A673 (cell line): ENCODE data around the gene NHLRC2. TPM values are rescaled to one million over a fixed set of nuclear protein-coding genes. Genes with fewer than 3 reads are reported as not detected.

Experiments
- BruUV-seq: library from RNA; stranded (reverse); fragments of 400-500 nt; replicated peaks from 2 replicates; lab custom pipeline; 2021; lab: Mats Ljungman, UMichigan
- CTCF ChIA-PET: fragments of 300-600 bp; sonication (Branson Sonifier 250); formaldehyde crosslinking; loops from one replicate; lab custom pipeline; 2022; ENCODE audit warnings: antibody characterized with exemption; lab: Charles Lee
- POLR2A ChIA-PET: fragments of 300-600 bp; sonication (Branson Sonifier 250); formaldehyde crosslinking; loops from one replicate; lab custom pipeline; 2022; ENCODE audit warnings: antibody characterized with exemption; ENCODE audit not compliant: low non-redundant PET; lab: Charles Lee
- DNase-seq: peaks from one replicate; pipeline ENCODE4 v3.0.0-alpha.2; 2015; ENCODE audit warnings: low spot score
- H3K27ac ChIP-seq: fragments of 200-600 bp; sonication (generic); 2 replicates; pipeline ENCODE4 v1.5.1; 2016; ENCODE audit warnings: mixed run types, low read depth, mild to moderate bottlenecking, mixed read lengths, antibody characterized with exemption, low read length; ENCODE audit not compliant: poor library complexity, severe bottlenecking
- H3K27me3 ChIP-seq: fragments of 200-600 bp; sonication (generic); replicated peaks from 2 replicates; pipeline ENCODE4 v1.6.1; 2017; ENCODE audit warnings: mixed run types, low read depth, mild to moderate bottlenecking, mixed read lengths, antibody characterized with exemption, low read length; ENCODE audit not compliant: insufficient read depth, poor library complexity
- H3K36me3 ChIP-seq: fragments of 200-600 bp; sonication (generic); 2 replicates; pipeline ENCODE4 v1.6.1; 2016; ENCODE audit warnings: mixed run types, mild to moderate bottlenecking, mixed read lengths, antibody characterized with exemption, low read length; ENCODE audit not compliant: insufficient read depth, poor library complexity, severe bottlenecking
- H3K4me1 ChIP-seq: fragments of 200-600 bp; sonication (generic); 2 replicates; pipeline ENCODE4 v1.6.1; 2017; ENCODE audit warnings: mixed run types, mild to moderate bottlenecking, mixed read lengths, antibody characterized with exemption, low read length; ENCODE audit not compliant: insufficient read depth, poor library complexity, severe bottlenecking
- H3K4me3 ChIP-seq: fragments of 200-600 bp; sonication (generic); 2 replicates; pipeline ENCODE4 v1.5.1; 2016; ENCODE audit warnings: low read depth, mixed run types, mild to moderate bottlenecking, mixed read lengths, low read length; ENCODE audit not compliant: poor library complexity, severe bottlenecking
- H3K9me3 ChIP-seq: fragments of 200-600 bp; sonication (generic); 2 replicates; pipeline ENCODE4 v1.6.1; 2016; ENCODE audit warnings: mixed run types, low read depth, mild to moderate bottlenecking, mixed read lengths, antibody characterized with exemption, low read length; ENCODE audit not compliant: poor library complexity, severe bottlenecking
- CTCF ChIP-seq: fragments of 300-800, 200-600 bp; sonication (generic); conservative IDR thresholded peaks from 2 replicates; pipeline ENCODE4 v1.5.1; 2017; ENCODE audit warnings: low read depth, mild to moderate bottlenecking, antibody characterized with exemption, low read length, moderate library complexity, mixed read lengths
- EZH2 ChIP-seq: fragments of 200-600 bp; sonication (generic); IDR thresholded peaks from 2 replicates; pipeline ENCODE4 v1.6.1; 2017; ENCODE audit warnings: borderline replicate concordance, low read depth, mild to moderate bottlenecking, mixed read lengths, antibody characterized with exemption, low read length; ENCODE audit not compliant: poor library complexity, severe bottlenecking
- intact Hi-C: fragments of 100-400 bp; cut with micrococcal nuclease; formaldehyde crosslinking; loops from one replicate; pipeline ENCODE4 v1.10.0; 2022; ENCODE audit not compliant: unreplicated experiment
- total RNA-seq: library from RNA; stranded (reverse); gene quantifications from 2 replicates; pipeline ENCODE4 v1.2.3, GENCODE V29; 2021

Gene NHLRC2
- total RNA-seq, 1 experiment from 2014 or later, result 49.7 TPM

- H3K4me1 ChIP-seq, result peaks cover 26% of the 10 kb centered on the region
- H3K9me3 ChIP-seq, result no peaks in the 10 kb centered on the region
- H3K36me3 ChIP-seq, result no peaks in the 10 kb centered on the region
- no peak for DNase-seq
- BruUV-seq, result no TSS peak
- no peaks in the 10 kb centered on the region for H3K27me3 ChIP-seq
- ChIA-PET POLR2A (no interaction called here), CTCF (no interaction called here)
- TF ChIP-seq EZH2 (no peak), CTCF (no peak)
- no peak overlapping the region for H3K27ac ChIP-seq
- H3K4me3 ChIP-seq, result no peak overlapping the region
- intact Hi-C loops, result no loop called here
Observed at GRCh38 chr10:113959383-113959760, 104.9 kb downstream of the NHLRC2 start.

GRCh38 chr10:113960617-113961181 is 106.2 kb downstream of the NHLRC2 start:
- POLR2A ChIA-PET, result no interaction called here
- BruUV-seq, result no TSS peak
- H3K36me3 ChIP-seq, result no peaks in the 10 kb centered on the region
- no peak for DNase-seq
- no peaks in the 10 kb centered on the region for H3K9me3 ChIP-seq
- no peak overlapping the region for H3K27ac ChIP-seq
- H3K4me3 ChIP-seq, result no peak overlapping the region
- H3K27me3 ChIP-seq, result no peaks in the 10 kb centered on the region
- intact Hi-C loops, result no loop called here
- no peak for TF ChIP-seq EZH2
- H3K4me1 ChIP-seq, result peaks cover 14% of the 10 kb centered on the region
- CTCF ChIA-PET, result no interaction called here

GRCh38 chr10:113961182-113962031 is 106.9 kb downstream of the NHLRC2 start:
- no peaks in the 10 kb centered on the region for H3K27me3 ChIP-seq
- CTCF ChIA-PET, result no interaction called here
- H3K4me3 ChIP-seq, result no peak overlapping the region
- DNase-seq, result no peak
- H3K9me3 ChIP-seq, result no peaks in the 10 kb centered on the region
- no peak for TF ChIP-seq CTCF
- TF ChIP-seq EZH2, result no peak
- H3K27ac ChIP-seq, result no peak overlapping the region
- no TSS peak for BruUV-seq
- H3K36me3 ChIP-seq, result no peaks in the 10 kb centered on the region
- intact Hi-C loops, result no loop called here
- POLR2A ChIA-PET, result no interaction called here
- H3K4me1 ChIP-seq, result peaks cover 13% of the 10 kb centered on the region
